H1 (cell line): ENCODE data around the gene ACYP2.
"Not testable (repeated sequence)": the region's sequence is repeated elsewhere in the genome, so short reads cannot be mapped to it uniquely, and the experiment has no call there.

Source experiments
- HDAC6 ChIP-seq: IDR thresholded peaks from one replicate; pipeline ENCODE4 v1.7.1; 2012; ENCODE audit warnings: low read depth, mild to moderate bottlenecking, inconsistent platforms, low read length, moderate library complexity
- JUN ChIP-seq: IDR thresholded peaks from 2 replicates; pipeline ENCODE4 v1.6.1; 2011; ENCODE audit warnings: low read depth, mild to moderate bottlenecking, improper control_type of control experiment, low read length
- KDM1A ChIP-seq: fragments of 200-600, 300-600 bp; sonication (generic); IDR thresholded peaks from 2 replicates; pipeline ENCODE4 v1.7.1; 2016; ENCODE audit warnings: mild to moderate bottlenecking, low read length, borderline replicate concordance
- TF ChIP-seq, protein P1 (sequence below), 3 experiments: IDR thresholded peaks; 1 replicate in 2 of 3; 2 replicates in 1 of 3; pipeline versions ENCODE4 v1.5.1 to v1.6.1; 2011; ENCODE audit warnings: low read length in 3 of 3, mild to moderate bottlenecking in 3 of 3, inconsistent platforms in 2 of 3, low read depth in 1 of 3, moderate library complexity in 1 of 3; ENCODE audit not compliant: insufficient read depth in 1 of 3; ENCODE audit errors: control extremely low read depth in 1 of 3
- TF ChIP-seq, protein P2 (sequence below): IDR thresholded peaks from 2 replicates; pipeline ENCODE4 v1.6.1; 2011; ENCODE audit warnings: low read depth, mild to moderate bottlenecking, low read length; ENCODE audit not compliant: insufficient read depth

DNA sequence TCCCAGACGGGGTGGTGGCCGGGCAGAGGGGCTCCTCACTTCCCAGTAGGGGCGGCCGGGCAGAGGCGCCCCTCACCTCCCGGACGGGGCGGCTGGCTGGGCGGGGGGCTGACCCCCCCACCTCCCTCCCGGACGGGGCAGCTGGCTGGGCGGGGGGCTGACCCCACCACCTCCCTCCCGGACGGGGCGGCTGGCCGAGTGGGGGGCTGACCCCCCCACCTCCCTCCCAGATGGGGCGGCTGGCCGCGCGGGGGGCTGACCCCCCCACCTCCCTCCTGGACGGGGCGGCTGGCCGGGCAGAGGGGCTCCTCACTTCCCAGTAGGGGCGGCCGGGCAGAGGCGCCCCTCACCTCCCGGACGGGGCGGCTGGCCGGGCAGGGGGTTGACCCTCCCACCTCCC, 20.0 kb upstream of the ACYP2 start:
- TF ChIP-seq, protein P1, sequence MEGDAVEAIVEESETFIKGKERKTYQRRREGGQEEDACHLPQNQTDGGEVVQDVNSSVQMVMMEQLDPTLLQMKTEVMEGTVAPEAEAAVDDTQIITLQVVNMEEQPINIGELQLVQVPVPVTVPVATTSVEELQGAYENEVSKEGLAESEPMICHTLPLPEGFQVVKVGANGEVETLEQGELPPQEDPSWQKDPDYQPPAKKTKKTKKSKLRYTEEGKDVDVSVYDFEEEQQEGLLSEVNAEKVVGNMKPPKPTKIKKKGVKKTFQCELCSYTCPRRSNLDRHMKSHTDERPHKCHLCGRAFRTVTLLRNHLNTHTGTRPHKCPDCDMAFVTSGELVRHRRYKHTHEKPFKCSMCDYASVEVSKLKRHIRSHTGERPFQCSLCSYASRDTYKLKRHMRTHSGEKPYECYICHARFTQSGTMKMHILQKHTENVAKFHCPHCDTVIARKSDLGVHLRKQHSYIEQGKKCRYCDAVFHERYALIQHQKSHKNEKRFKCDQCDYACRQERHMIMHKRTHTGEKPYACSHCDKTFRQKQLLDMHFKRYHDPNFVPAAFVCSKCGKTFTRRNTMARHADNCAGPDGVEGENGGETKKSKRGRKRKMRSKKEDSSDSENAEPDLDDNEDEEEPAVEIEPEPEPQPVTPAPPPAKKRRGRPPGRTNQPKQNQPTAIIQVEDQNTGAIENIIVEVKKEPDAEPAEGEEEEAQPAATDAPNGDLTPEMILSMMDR (IDR thresholded peaks at IDR 0.05; ENCODE audit: control extremely low read depth in 1 of 3, insufficient read depth in 1 of 3, low read depth in 1 of 3, low read length in 3 of 3), result not testable (repeated sequence)
- not testable (repeated sequence) for TF ChIP-seq JUN, KDM1A, HDAC6
- TF ChIP-seq, protein P2, sequence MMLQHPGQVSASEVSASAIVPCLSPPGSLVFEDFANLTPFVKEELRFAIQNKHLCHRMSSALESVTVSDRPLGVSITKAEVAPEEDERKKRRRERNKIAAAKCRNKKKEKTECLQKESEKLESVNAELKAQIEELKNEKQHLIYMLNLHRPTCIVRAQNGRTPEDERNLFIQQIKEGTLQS, result not testable (repeated sequence)
